GM18520 (cell line): ENCODE results near the gene DNAJB6.
"Not testable (repeated sequence)": the region's sequence is repeated elsewhere in the genome, so short reads cannot be mapped to it uniquely, and the experiment has no call there.

Source experiments
- ATAC-seq: cut with Tn5 transposase; IDR thresholded peaks from one replicate; pipeline ENCODE4 v1.9.1; 2021; ENCODE audit not compliant: unreplicated experiment

The DNAJB6 gene

GRCh38 chr7:157320608-157320980, 16.2 kb upstream of the DNAJB6 start:
- ATAC-seq = no peak

GRCh38 chr7:157323401-157323800, 13.4 kb upstream of the DNAJB6 start:
- no peak for ATAC-seq

- no peak for ATAC-seq
These were observed 7.4 kb upstream of the DNAJB6 start for GRCh38 chr7:157329447-157329846.

- ATAC-seq = not testable (repeated sequence)
These were observed 6.2 kb upstream of the DNAJB6 start for GRCh38 chr7:157330567-157330966.

GRCh38 chr7:157331049-157331448, 5.8 kb upstream of the DNAJB6 start:
- not testable (repeated sequence) for ATAC-seq

GRCh38 chr7:157335236-157335635, 1.6 kb upstream of the DNAJB6 start:
- no peak for ATAC-seq

- ATAC-seq = no peak
These were observed 817 bp upstream of the DNAJB6 start for GRCh38 chr7:157335991-157336382.

GRCh38 chr7:157337316-157338149, 729 bp downstream of the DNAJB6 start:
- ATAC-seq = peak; percentile 22

- no peak for ATAC-seq
These were observed 3.2 kb downstream of the DNAJB6 start for GRCh38 chr7:157339777-157340677.

- ATAC-seq = no peak
These were observed 10.6 kb downstream of the DNAJB6 start for GRCh38 chr7:157347217-157347904.

- ATAC-seq = no peak
These were observed 11.7 kb downstream of the DNAJB6 start for GRCh38 chr7:157348548-157348947.

- no peak for ATAC-seq
These were observed 15.7 kb downstream of the DNAJB6 start for GRCh38 chr7:157352516-157352915.

- no peak for ATAC-seq
These were observed 19.1 kb downstream of the DNAJB6 start for GRCh38 chr7:157355784-157356511.

- ATAC-seq = peak; percentile 92
These were observed 20.6 kb downstream of the DNAJB6 start for GRCh38 chr7:157357129-157358040.

- no peak for ATAC-seq
These were observed 21.4 kb downstream of the DNAJB6 start for GRCh38 chr7:157358041-157358752.

- ATAC-seq = no peak
These were observed 21.9 kb downstream of the DNAJB6 start for GRCh38 chr7:157358753-157359096.

- no peak for ATAC-seq
These were observed 22.8 kb downstream of the DNAJB6 start for GRCh38 chr7:157359581-157359980.

- no peak for ATAC-seq
These were observed 23.8 kb downstream of the DNAJB6 start for GRCh38 chr7:157360483-157361025.

- ATAC-seq = no peak
These were observed 24.7 kb downstream of the DNAJB6 start for GRCh38 chr7:157361537-157361936.
